GM12878 (cell line): ENCODE data around the gene ATAD2B. TPM values are rescaled to one million over a fixed set of nuclear protein-coding genes. Genes with fewer than 3 reads are reported as not detected.

Experiments used
- ATAC-seq: fragments of 200-7000 bp; cut with Tn5 transposase; 3 replicates; pipeline ENCODE4 v1.9.1; 2020; ENCODE audit warnings: mild to moderate bottlenecking, moderate library complexity
- BruUV-seq: library from RNA; stranded (reverse); fragments of 400-500 nt; replicated peaks from 2 replicates; lab custom pipeline; 2021; lab: Mats Ljungman, UMichigan
- CTCF ChIA-PET: fragments of 300-600 bp; sonication (Branson Sonifier 250); formaldehyde crosslinking; extraction: SDS; loops from one replicate; lab custom pipeline; 2021; ENCODE audit warnings: inconsistent platforms; lab: Yijun Ruan, JAX
- POLR2A ChIA-PET: fragments of 350-600 bp; formaldehyde crosslinking; extraction: SDS; loops from one replicate; lab custom pipeline; 2021; ENCODE audit warnings: inconsistent platforms; lab: Charles Lee
- RAD21 ChIA-PET: fragments of 300-600 bp; sonication (Branson Sonifier 250); formaldehyde crosslinking; loops from one replicate; lab custom pipeline; 2023; ENCODE audit warnings: antibody characterized with exemption; ENCODE audit not compliant: unreplicated experiment; lab: Charles Lee
- SMC1A ChIA-PET: fragments of 300-600 bp; sonication (Branson Sonifier 250); formaldehyde crosslinking; loops from one replicate; lab custom pipeline; 2023; ENCODE audit not compliant: unreplicated experiment, uncharacterized antibody; lab: Charles Lee
- DNase-seq: peaks from one replicate; pipeline ENCODE4 v3.0.0-alpha.2; 2011; ENCODE audit warnings: low read depth, low spot score
- FAIRE-seq: peaks from 3 replicates; lab custom pipeline; 2011; peaks lifted over from hg19 to GRCh38; lab: Jason Lieb, UNC
- H2AFZ ChIP-seq: 2 replicates; pipeline ENCODE4 v1.6.0; 2011; ENCODE audit warnings: low read depth, low read length, control low read depth; ENCODE audit not compliant: control insufficient read depth
- H3K27ac ChIP-seq: 2 replicates; pipeline ENCODE4 v1.5.1; 2011; ENCODE audit warnings: control low read depth; ENCODE audit not compliant: control insufficient read depth, insufficient read depth
- H3K27me3 ChIP-seq, 2 experiments: replicated peaks in 1 of 2; 2 replicates each; pipeline versions ENCODE4 v1.6.0 to v1.6.1; 2011; ENCODE audit warnings: low read length in 1 of 2; ENCODE audit not compliant: control insufficient read depth in 2 of 2, insufficient read depth in 2 of 2
- H3K36me3 ChIP-seq, 2 experiments: 2 replicates each; pipeline ENCODE4 v1.5.1; 2011; ENCODE audit warnings: low read length in 1 of 2; ENCODE audit not compliant: control insufficient read depth in 2 of 2, insufficient read depth in 2 of 2
- H3K4me1 ChIP-seq: 2 replicates; pipeline ENCODE4 v1.6.1; 2011; ENCODE audit warnings: mild to moderate bottlenecking, low read length, moderate library complexity, mixed read lengths; ENCODE audit not compliant: control insufficient read depth, insufficient read depth
- H3K4me2 ChIP-seq: 2 replicates; pipeline ENCODE4 v1.6.0; 2011; ENCODE audit warnings: control low read depth; ENCODE audit not compliant: control insufficient read depth, insufficient read depth
- H3K4me3 ChIP-seq: fragments of 200-600 bp; sonication (generic); 2 replicates; pipeline ENCODE4 v1.5.1; 2016
- H3K79me2 ChIP-seq: 2 replicates; pipeline ENCODE4 v1.6.0; 2011; ENCODE audit warnings: low read length; ENCODE audit not compliant: control insufficient read depth, insufficient read depth
- H3K9ac ChIP-seq: 2 replicates; pipeline ENCODE4 v1.8.0; 2011; ENCODE audit warnings: low read length, control low read depth, mixed read lengths; ENCODE audit not compliant: control insufficient read depth, insufficient read depth
- H3K9me3 ChIP-seq: replicated peaks from 3 replicates; pipeline ENCODE4 v1.5.1; 2011; ENCODE audit warnings: mild to moderate bottlenecking, low read length; ENCODE audit not compliant: control insufficient read depth, insufficient read depth
- H4K20me1 ChIP-seq: 2 replicates; pipeline ENCODE4 v1.6.0; 2011; ENCODE audit not compliant: control insufficient read depth, insufficient read depth
- E4F1 ChIP-seq: fragments of 450-650 bp; IDR thresholded peaks from 2 replicates; pipeline ENCODE4 v1.6.1; 2018; ENCODE audit warnings: borderline replicate concordance, mild to moderate bottlenecking; ENCODE audit not compliant: partially characterized antibody
- IRF4 ChIP-seq: IDR thresholded peaks from 2 replicates; pipeline ENCODE4 v1.6.1; 2011; ENCODE audit warnings: low read depth, low read length
- NFYB ChIP-seq: IDR thresholded peaks from 2 replicates; pipeline ENCODE4 v1.6.1; 2011; ENCODE audit warnings: low read depth, mild to moderate bottlenecking, low read length, improper control_type of control experiment, moderate library complexity; ENCODE audit not compliant: insufficient read depth
- NRF1 ChIP-seq: conservative IDR thresholded peaks from 2 replicates; pipeline ENCODE4 v1.6.1; 2011; ENCODE audit warnings: mild to moderate bottlenecking, low read depth, low read length, improper control_type of control experiment
- PKNOX1 ChIP-seq: fragments of 450-650 bp; IDR thresholded peaks from 2 replicates; pipeline ENCODE4 v1.6.1; 2016; ENCODE audit warnings: mild to moderate bottlenecking
- RAD51 ChIP-seq: fragments of 450-650 bp; IDR thresholded peaks from 2 replicates; pipeline ENCODE4 v1.6.1; 2016; ENCODE audit warnings: moderate library complexity, mild to moderate bottlenecking, inconsistent platforms
- STAT3 ChIP-seq: IDR thresholded peaks from 2 replicates; pipeline ENCODE4 v1.6.1; 2011; ENCODE audit warnings: low read depth, low read length, improper control_type of control experiment
- WGBS: methylation state at CpG from one replicate; pipeline ENCODE4 v1.1.6; 2016; ENCODE audit warnings: low lambda C conversion rate; ENCODE audit not compliant: insufficient replicate concordance, insufficient coverage; ENCODE audit errors: missing lambda C conversion rate; 5-methylcytosine and 5-hydroxymethylcytosine counted together
- in situ Hi-C: fragments of 300-500 bp; cut with MboI; formaldehyde crosslinking; loops from 9 replicates; pipeline ENCODE4 v1.14.3; 2018; ENCODE audit warnings: mixed read lengths
- intact Hi-C: fragments of 100-400 bp; cut with micrococcal nuclease; formaldehyde crosslinking; loops from one replicate; pipeline ENCODE4 v1.14.2; 2022; ENCODE audit not compliant: unreplicated experiment
- polyA plus RNA-seq, 11 experiments: library from polyadenylated mRNA; depleted of rRNA in 4 of 11; unstranded in 6 of 11; stranded (reverse) in 5 of 11; fragments of >200 nt; fragmentation: Nextera tagmentation in 4 of 11; fragmentation: Illumina TruSeq in 1 of 11; extraction: Ambion mirVana in 4 of 11; extraction: Trizol in 1 of 11; gene quantifications; 1 replicate in 1 of 11; 2 replicates in 10 of 11; pipeline versions ENCODE4 v1.2.1 to v1.2.3, GENCODE V29; 2011 to 2016; ENCODE audit warnings: inconsistent platforms in 2 of 11, missing spikeins in 2 of 11, low read depth in 1 of 11
- total RNA-seq, 4 experiments: library from RNA; depleted of rRNA in 3 of 4; stranded (reverse); fragments of >200 nt in 3 of 4; fragmentation: Illumina TruSeq in 1 of 4; extraction: Trizol in 1 of 4; gene quantifications; 2 replicates each; pipeline versions ENCODE4 v1.2.1 to v1.2.3, GENCODE V29; 2013 to 2021

Gene ATAD2B
- total and polyA plus RNA-seq, 10 of the 15 experiments (the other 5 are each of a cell fraction or from before 2014, with no cell fraction given), result 3.6 to 29.9 (median 16.8) TPM

GRCh38 chr2:23859983-23860382, 66.9 kb downstream of the ATAD2B start:
- Histone ChIP-seq H3K4me2 (no peak overlapping the region), H3K9me3 (no peaks in the 10 kb centered on the region)
- no TSS peak for BruUV-seq
- no peak for TF ChIP-seq IRF4
- no peak for TF ChIP-seq RAD51
- no peak for TF ChIP-seq PKNOX1
- no peak for TF ChIP-seq E4F1
- TF ChIP-seq NRF1, result no peak
- no peak for TF ChIP-seq STAT3
- TF ChIP-seq NFYB, result no peak
- TF ChIP-seq, all 136 proteins: peak for 0
- POLR2A ChIA-PET, result interaction anchor here (0.6 kb wide), 1 partner anchor 10 kb away, joined by 3 read pairs; no protein-coding TSS in a partner anchor
- peaks cover 0 to 12% of the 10 kb centered on the region in 2 experiments; a peak in 2 of 4 replicates for H3K36me3 ChIP-seq
- FAIRE-seq (no peak), ATAC-seq (no peak), DNase-seq (no peak)
- H3K9ac ChIP-seq, result no peak overlapping the region
- peaks cover 10% of the 10 kb centered on the region for H3K4me1 ChIP-seq
- H3K27me3 ChIP-seq, result no peaks in the 10 kb centered on the region
- H4K20me1 ChIP-seq, result no peaks in the 10 kb centered on the region
- no peaks in the 10 kb centered on the region for H3K79me2 ChIP-seq
- WGBS, result 94% methylated on average over 2 of the region's 2 CpGs
- in situ Hi-C loops (no loop called here), intact Hi-C loops (no loop called here)
- H3K27ac ChIP-seq, result no peak overlapping the region
- CTCF ChIA-PET, result interaction anchor here (1.7 kb wide), 1 partner anchor 35 kb away, joined by 6 read pairs; no protein-coding TSS in a partner anchor
- no peak overlapping the region for H3K4me3 ChIP-seq
- RAD21 ChIA-PET, result no interaction called here
- no peak overlapping the region for H2AFZ ChIP-seq
- SMC1A ChIA-PET, result no interaction called here
